GM12875 (cell line): ENCODE measurements around the gene S100A4.

Experiments used
- H3K4me3 ChIP-seq: one replicate; pipeline ENCODE4 v1.5.1; 2011; ENCODE audit warnings: low read depth, low read length, control low read depth
- CTCF ChIP-seq: IDR thresholded peaks from 2 replicates; pipeline ENCODE4 v1.5.1; 2011; ENCODE audit warnings: low read depth, mild to moderate bottlenecking, control low read depth, inconsistent platforms, low read length, moderate library complexity, borderline replicate concordance; ENCODE audit not compliant: insufficient read depth

Gene S100A4

GRCh38 chr1:153494976-153495535 is 50.5 kb downstream of the S100A4 start:
- H3K4me3 ChIP-seq, result no peak overlapping the region
- TF ChIP-seq CTCF, result peak; percentile 88
